HEK293 (cell line): ENCODE measurements around the gene ARHGAP27.
"Not testable (repeated sequence)": the region's sequence is repeated elsewhere in the genome, so short reads cannot be mapped to it uniquely, and the experiment has no call there.

Experiments
- RBAK ChIP-seq: fragments of 450-650 bp; formaldehyde crosslinking; IDR thresholded peaks from 2 replicates; pipeline ENCODE4 v1.5.1; 2016; ENCODE audit warnings: missing biosample characterization, missing genetic modification characterization
- WT1 ChIP-seq: fragments of 450-650 bp; formaldehyde crosslinking; IDR thresholded peaks from 2 replicates; pipeline ENCODE4 v1.5.1; 2016; ENCODE audit warnings: missing biosample characterization, missing genetic modification characterization
- ZBTB17 ChIP-seq: fragments of 450-650 bp; formaldehyde crosslinking; IDR thresholded peaks from 2 replicates; pipeline ENCODE4 v1.5.1; 2016; ENCODE audit warnings: missing biosample characterization, missing genetic modification characterization
- ZFP41 ChIP-seq: fragments of 450-650 bp; formaldehyde crosslinking; IDR thresholded peaks from 2 replicates; pipeline ENCODE4 v1.5.1; 2016; ENCODE audit warnings: missing biosample characterization, missing genetic modification characterization, borderline replicate concordance
- ZNF2 ChIP-seq: fragments of 450-650 bp; formaldehyde crosslinking; IDR thresholded peaks from 2 replicates; pipeline ENCODE4 v1.5.1; 2016; ENCODE audit warnings: missing biosample characterization, missing genetic modification characterization
- ZNF350 ChIP-seq: fragments of 450-650 bp; formaldehyde crosslinking; IDR thresholded peaks from 2 replicates; pipeline ENCODE4 v1.5.0; 2017; ENCODE audit warnings: missing biosample characterization, mild to moderate bottlenecking, missing genetic modification characterization
- ZNF366 ChIP-seq: fragments of 450-650 bp; formaldehyde crosslinking; conservative IDR thresholded peaks from 2 replicates; pipeline ENCODE4 v1.5.1; 2016; ENCODE audit warnings: missing biosample characterization, missing genetic modification characterization
- ZNF510 ChIP-seq: fragments of 450-650 bp; formaldehyde crosslinking; IDR thresholded peaks from 2 replicates; pipeline ENCODE4 v1.5.1; 2018; ENCODE audit warnings: mild to moderate bottlenecking, missing genetic modification characterization, missing biosample characterization; ENCODE audit not compliant: insufficient replicate concordance
- ZNF768 ChIP-seq: fragments of 450-650 bp; formaldehyde crosslinking; IDR thresholded peaks from 2 replicates; pipeline ENCODE4 v1.5.1; 2018; ENCODE audit warnings: missing biosample characterization, mild to moderate bottlenecking, missing genetic modification characterization
- TF ChIP-seq, protein P1 (sequence below): fragments of 450-650 bp; formaldehyde crosslinking; IDR thresholded peaks from 2 replicates; pipeline ENCODE4 v1.5.1; 2016; ENCODE audit warnings: missing biosample characterization, missing genetic modification characterization
- TF ChIP-seq, protein P2 (sequence below): fragments of 450-650 bp; formaldehyde crosslinking; IDR thresholded peaks from 2 replicates; pipeline ENCODE4 v1.5.1; 2016; ENCODE audit warnings: missing biosample characterization, missing genetic modification characterization
- TF ChIP-seq, protein P3 (sequence below): fragments of 450-650 bp; formaldehyde crosslinking; IDR thresholded peaks from 2 replicates; pipeline ENCODE4 v1.5.1; 2016; ENCODE audit warnings: missing biosample characterization, missing genetic modification characterization
- TF ChIP-seq, protein P4 (sequence below): fragments of 450-650 bp; IDR thresholded peaks from 2 replicates; pipeline ENCODE4 v1.5.1; 2018; ENCODE audit warnings: missing biosample characterization, mild to moderate bottlenecking, missing genetic modification characterization
- TF ChIP-seq, protein P5 (sequence below): IDR thresholded peaks from 2 replicates; pipeline ENCODE4 v1.6.1; 2011; ENCODE audit warnings: mild to moderate bottlenecking, low read depth, low read length, borderline replicate concordance

DNA sequence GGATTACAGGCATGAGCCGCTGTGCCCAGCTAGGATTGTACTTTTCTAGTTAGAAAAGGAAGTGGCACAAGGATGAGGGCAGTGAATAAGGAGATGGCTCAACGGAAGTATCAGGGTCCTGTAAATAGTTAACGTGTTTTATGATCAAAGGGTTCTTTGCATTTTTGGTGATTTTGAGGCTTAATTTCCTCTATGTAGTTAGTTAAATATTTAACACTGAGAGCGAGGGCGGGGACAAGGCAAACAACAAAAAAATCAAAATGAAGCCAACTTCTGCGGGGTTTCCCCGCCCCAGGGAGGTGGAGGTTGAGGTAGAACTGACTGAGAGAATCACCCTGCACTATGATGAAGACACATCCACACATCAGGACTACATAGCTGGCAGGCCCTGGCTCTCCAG lies 15.4 kb upstream of the ARHGAP27 start:
- TF ChIP-seq, protein P1, sequence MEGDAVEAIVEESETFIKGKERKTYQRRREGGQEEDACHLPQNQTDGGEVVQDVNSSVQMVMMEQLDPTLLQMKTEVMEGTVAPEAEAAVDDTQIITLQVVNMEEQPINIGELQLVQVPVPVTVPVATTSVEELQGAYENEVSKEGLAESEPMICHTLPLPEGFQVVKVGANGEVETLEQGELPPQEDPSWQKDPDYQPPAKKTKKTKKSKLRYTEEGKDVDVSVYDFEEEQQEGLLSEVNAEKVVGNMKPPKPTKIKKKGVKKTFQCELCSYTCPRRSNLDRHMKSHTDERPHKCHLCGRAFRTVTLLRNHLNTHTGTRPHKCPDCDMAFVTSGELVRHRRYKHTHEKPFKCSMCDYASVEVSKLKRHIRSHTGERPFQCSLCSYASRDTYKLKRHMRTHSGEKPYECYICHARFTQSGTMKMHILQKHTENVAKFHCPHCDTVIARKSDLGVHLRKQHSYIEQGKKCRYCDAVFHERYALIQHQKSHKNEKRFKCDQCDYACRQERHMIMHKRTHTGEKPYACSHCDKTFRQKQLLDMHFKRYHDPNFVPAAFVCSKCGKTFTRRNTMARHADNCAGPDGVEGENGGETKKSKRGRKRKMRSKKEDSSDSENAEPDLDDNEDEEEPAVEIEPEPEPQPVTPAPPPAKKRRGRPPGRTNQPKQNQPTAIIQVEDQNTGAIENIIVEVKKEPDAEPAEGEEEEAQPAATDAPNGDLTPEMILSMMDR (tag by site-specific recombination): not testable (repeated sequence)
- TF ChIP-seq ZNF350; ZNF510 (tag by site-specific recombination); ZNF768 (tag by site-specific recombination); WT1 (tag by site-specific recombination); ZNF2; ZBTB17; ZFP41 (tag by site-specific recombination); ZNF366 (tag by site-specific recombination); RBAK (tag by site-specific recombination): not testable (repeated sequence)
- TF ChIP-seq, protein P2, sequence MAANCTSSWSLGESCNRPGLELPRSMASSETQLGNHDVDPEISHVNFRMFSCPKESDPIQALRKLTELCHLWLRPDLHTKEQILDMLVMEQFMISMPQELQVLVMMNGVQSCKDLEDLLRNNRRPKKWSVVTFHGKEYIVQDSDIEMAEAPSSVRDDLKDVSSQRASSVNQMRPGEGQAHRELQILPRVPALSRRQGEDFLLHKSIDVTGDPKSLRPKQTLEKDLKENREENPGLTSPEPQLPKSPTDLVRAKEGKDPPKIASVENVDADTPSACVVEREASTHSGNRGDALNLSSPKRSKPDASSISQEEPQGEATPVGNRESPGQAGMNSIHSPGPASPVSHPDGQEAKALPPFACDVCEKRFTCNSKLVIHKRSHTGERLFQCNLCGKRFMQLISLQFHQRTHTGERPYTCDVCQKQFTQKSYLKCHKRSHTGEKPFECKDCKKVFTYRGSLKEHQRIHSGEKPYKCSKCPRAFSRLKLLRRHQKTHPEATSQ (tag by site-specific recombination): not testable (repeated sequence)
- TF ChIP-seq, protein P3, sequence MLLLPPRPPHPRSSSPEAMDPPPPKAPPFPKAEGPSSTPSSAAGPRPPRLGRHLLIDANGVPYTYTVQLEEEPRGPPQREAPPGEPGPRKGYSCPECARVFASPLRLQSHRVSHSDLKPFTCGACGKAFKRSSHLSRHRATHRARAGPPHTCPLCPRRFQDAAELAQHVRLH (tag by site-specific recombination): not testable (repeated sequence)
- TF ChIP-seq, protein P4, sequence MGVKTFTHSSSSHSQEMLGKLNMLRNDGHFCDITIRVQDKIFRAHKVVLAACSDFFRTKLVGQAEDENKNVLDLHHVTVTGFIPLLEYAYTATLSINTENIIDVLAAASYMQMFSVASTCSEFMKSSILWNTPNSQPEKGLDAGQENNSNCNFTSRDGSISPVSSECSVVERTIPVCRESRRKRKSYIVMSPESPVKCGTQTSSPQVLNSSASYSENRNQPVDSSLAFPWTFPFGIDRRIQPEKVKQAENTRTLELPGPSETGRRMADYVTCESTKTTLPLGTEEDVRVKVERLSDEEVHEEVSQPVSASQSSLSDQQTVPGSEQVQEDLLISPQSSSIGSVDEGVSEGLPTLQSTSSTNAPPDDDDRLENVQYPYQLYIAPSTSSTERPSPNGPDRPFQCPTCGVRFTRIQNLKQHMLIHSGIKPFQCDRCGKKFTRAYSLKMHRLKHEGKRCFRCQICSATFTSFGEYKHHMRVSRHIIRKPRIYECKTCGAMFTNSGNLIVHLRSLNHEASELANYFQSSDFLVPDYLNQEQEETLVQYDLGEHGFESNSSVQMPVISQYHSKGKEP (tag by site-specific recombination): not testable (repeated sequence)
- TF ChIP-seq, protein P5, sequence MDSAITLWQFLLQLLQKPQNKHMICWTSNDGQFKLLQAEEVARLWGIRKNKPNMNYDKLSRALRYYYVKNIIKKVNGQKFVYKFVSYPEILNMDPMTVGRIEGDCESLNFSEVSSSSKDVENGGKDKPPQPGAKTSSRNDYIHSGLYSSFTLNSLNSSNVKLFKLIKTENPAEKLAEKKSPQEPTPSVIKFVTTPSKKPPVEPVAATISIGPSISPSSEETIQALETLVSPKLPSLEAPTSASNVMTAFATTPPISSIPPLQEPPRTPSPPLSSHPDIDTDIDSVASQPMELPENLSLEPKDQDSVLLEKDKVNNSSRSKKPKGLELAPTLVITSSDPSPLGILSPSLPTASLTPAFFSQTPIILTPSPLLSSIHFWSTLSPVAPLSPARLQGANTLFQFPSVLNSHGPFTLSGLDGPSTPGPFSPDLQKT: not testable (repeated sequence)
